Measurements from ENCODE around the gene P2RX2. TPM values are rescaled to one million over a fixed set of nuclear protein-coding genes. Genes with fewer than 3 reads are reported as not detected.

P2RX2 gene
- total RNA-seq, 1 donor from 2014 or later = not detected

GRCh38 chr12:132620899-132621656 lies 2.5 kb downstream of the P2RX2 start:
- no peaks in the 10 kb centered on the region for H3K9me3 Mint-ChIP-seq (ENCODE audit: unreplicated experiment)
- H3K36me3 Mint-ChIP-seq (ENCODE audit: unreplicated experiment) = peaks cover 13% of the 10 kb centered on the region
- DNase-seq (ENCODE audit: extremely low spot score, unreplicated experiment) = no peak
- H3K4me1 Mint-ChIP-seq (ENCODE audit: unreplicated experiment) = peaks cover 21% of the 10 kb centered on the region
- H3K27ac Mint-ChIP-seq (ENCODE audit: unreplicated experiment) = no peak overlapping the region
- H3K4me3 Mint-ChIP-seq (ENCODE audit: unreplicated experiment) = no peak overlapping the region
- peaks cover 16% of the 10 kb centered on the region for H3K27me3 Mint-ChIP-seq (ENCODE audit: unreplicated experiment)
- no peak for TF ChIP-seq CTCF (IDR thresholded peaks at IDR 0.05)

- Mint-ChIP-seq H3K27ac (ENCODE audit: unreplicated experiment) (peak overlapping the region; percentile 50), H3K36me3 (ENCODE audit: unreplicated experiment) (peaks cover 13% of the 10 kb centered on the region), H3K4me1 (ENCODE audit: unreplicated experiment) (peaks cover 21% of the 10 kb centered on the region), H3K27me3 (ENCODE audit: unreplicated experiment) (peaks cover 13% of the 10 kb centered on the region), H3K4me3 (ENCODE audit: unreplicated experiment) (no peak overlapping the region), H3K9me3 (ENCODE audit: unreplicated experiment) (no peaks in the 10 kb centered on the region)
- DNase-seq (ENCODE audit: extremely low spot score, unreplicated experiment) = no peak
- no peak for TF ChIP-seq CTCF (IDR thresholded peaks at IDR 0.05)
These were observed 3.3 kb downstream of the P2RX2 start for GRCh38 chr12:132621657-132622435.

- Mint-ChIP-seq H3K36me3 (ENCODE audit: unreplicated experiment) (peaks cover 13% of the 10 kb centered on the region), H3K27ac (ENCODE audit: unreplicated experiment) (peak overlapping the region; percentile 57), H3K4me1 (ENCODE audit: unreplicated experiment) (peaks cover 21% of the 10 kb centered on the region), H3K27me3 (ENCODE audit: unreplicated experiment) (peaks cover 7% of the 10 kb centered on the region), H3K9me3 (ENCODE audit: unreplicated experiment) (no peaks in the 10 kb centered on the region), H3K4me3 (ENCODE audit: unreplicated experiment) (no peak overlapping the region)
- TF ChIP-seq CTCF (IDR thresholded peaks at IDR 0.05) = no peak
- no peak for DNase-seq (ENCODE audit: extremely low spot score, unreplicated experiment)
These were observed 4.0 kb downstream of the P2RX2 start for GRCh38 chr12:132622437-132623071.

- H3K27ac Mint-ChIP-seq (ENCODE audit: unreplicated experiment) = peak overlapping the region; percentile 57
- TF ChIP-seq CTCF (IDR thresholded peaks at IDR 0.05) = no peak
- H3K36me3 Mint-ChIP-seq (ENCODE audit: unreplicated experiment) = peaks cover 13% of the 10 kb centered on the region
- no peaks in the 10 kb centered on the region for H3K27me3 Mint-ChIP-seq (ENCODE audit: unreplicated experiment)
- H3K9me3 Mint-ChIP-seq (ENCODE audit: unreplicated experiment) = no peaks in the 10 kb centered on the region
- no peak for DNase-seq (ENCODE audit: extremely low spot score, unreplicated experiment)
- H3K4me3 Mint-ChIP-seq (ENCODE audit: unreplicated experiment) = no peak overlapping the region
- H3K4me1 Mint-ChIP-seq (ENCODE audit: unreplicated experiment) = peaks cover 15% of the 10 kb centered on the region
These were observed 4.7 kb downstream of the P2RX2 start for GRCh38 chr12:132623072-132623869.

All from osteocyte (in vitro differentiated cells).